HepG2 (cell line): ENCODE data around the gene MRPL58. TPM values are rescaled to one million over a fixed set of nuclear protein-coding genes. Genes with fewer than 3 reads are reported as not detected.

ENCODE experiments used
- DPF2 ChIP-seq: sonication (generic); formaldehyde crosslinking; IDR thresholded peaks from 2 replicates; pipeline ENCODE4 v1.4.0; 2020; ENCODE audit warnings: mild to moderate bottlenecking, low read depth, missing genetic modification reagents, borderline replicate concordance
- EED ChIP-seq: sonication (generic); formaldehyde crosslinking; IDR thresholded peaks from 2 replicates; pipeline ENCODE4 v1.5.0; 2020; ENCODE audit warnings: mild to moderate bottlenecking, missing genetic modification reagents
- GABPA ChIP-seq, 2 experiments: IDR thresholded peaks; 2 replicates each; pipeline ENCODE4 v1.6.1; 2011 to 2016; ENCODE audit warnings: low read depth in 2 of 2, low read length in 1 of 2, missing biosample characterization in 1 of 2, missing genetic modification characterization in 1 of 2
- HIVEP1 ChIP-seq: sonication (generic); formaldehyde crosslinking; IDR thresholded peaks from 2 replicates; pipeline ENCODE4 v1.4.0; 2020; ENCODE audit warnings: mild to moderate bottlenecking, missing genetic modification reagents
- JUN ChIP-seq: sonication (generic); formaldehyde crosslinking; IDR thresholded peaks from 2 replicates; pipeline ENCODE4 v1.4.0; 2020; ENCODE audit warnings: mild to moderate bottlenecking, missing genetic modification reagents
- JUNB ChIP-seq: sonication (generic); formaldehyde crosslinking; IDR thresholded peaks from 2 replicates; pipeline ENCODE4 v1.8.0; 2022; ENCODE audit warnings: missing genetic modification reagents, mild to moderate bottlenecking, borderline replicate concordance
- LRRFIP1 ChIP-seq: sonication (generic); formaldehyde crosslinking; conservative IDR thresholded peaks from 2 replicates; pipeline ENCODE4 v1.4.0; 2020; ENCODE audit warnings: missing genetic modification reagents
- MATR3 ChIP-seq: sonication (generic); formaldehyde crosslinking; IDR thresholded peaks from 2 replicates; pipeline ENCODE4 v1.4.0; 2020; ENCODE audit warnings: missing genetic modification reagents
- MZF1 ChIP-seq: sonication (generic); formaldehyde crosslinking; IDR thresholded peaks from 2 replicates; pipeline ENCODE4 v1.8.1; 2023; ENCODE audit warnings: mild to moderate bottlenecking, missing genetic modification reagents, borderline replicate concordance
- NFRKB ChIP-seq: fragments of 450-650 bp; IDR thresholded peaks from 2 replicates; pipeline ENCODE4 v1.6.1; 2017
- NR3C1 ChIP-seq: sonication (generic); formaldehyde crosslinking; IDR thresholded peaks from 2 replicates; pipeline ENCODE4 v1.4.0; 2020; ENCODE audit warnings: missing genetic modification reagents
- REXO4 ChIP-seq: sonication (generic); formaldehyde crosslinking; IDR thresholded peaks from 2 replicates; pipeline ENCODE4 v1.8.0; 2022; ENCODE audit warnings: missing genetic modification reagents, mild to moderate bottlenecking, borderline replicate concordance
- SP1 ChIP-seq, 2 experiments: fragments of 450-650 bp in 1 of 2; sonication (generic) in 1 of 2; formaldehyde crosslinking in 1 of 2; IDR thresholded peaks; 2 replicates each; pipeline versions ENCODE4 v1.4.0 to v1.6.1; 2016 to 2020; ENCODE audit warnings: missing genetic modification reagents in 1 of 2
- SP5 ChIP-seq: IDR thresholded peaks from 2 replicates; pipeline ENCODE4 v1.6.1; 2016; ENCODE audit warnings: low read depth, borderline replicate concordance
- TFDP2 ChIP-seq: sonication (generic); formaldehyde crosslinking; IDR thresholded peaks from 2 replicates; pipeline ENCODE4 v1.4.0; 2020; ENCODE audit warnings: missing genetic modification reagents
- UBTF ChIP-seq: sonication (generic); formaldehyde crosslinking; IDR thresholded peaks from 2 replicates; pipeline ENCODE4 v1.4.0; 2020; ENCODE audit warnings: mild to moderate bottlenecking, missing genetic modification reagents
- YEATS4 ChIP-seq: sonication (generic); formaldehyde crosslinking; IDR thresholded peaks from 2 replicates; pipeline ENCODE4 v1.4.0; 2020; ENCODE audit warnings: missing genetic modification reagents, borderline replicate concordance
- ZNF101 ChIP-seq: sonication (generic); formaldehyde crosslinking; IDR thresholded peaks from 2 replicates; pipeline ENCODE4 v1.4.0; 2020; ENCODE audit warnings: mild to moderate bottlenecking, low read depth, missing genetic modification reagents, borderline replicate concordance
- ZNF317 ChIP-seq: sonication (generic); formaldehyde crosslinking; IDR thresholded peaks from 2 replicates; pipeline ENCODE4 v1.5.0; 2020; ENCODE audit warnings: mild to moderate bottlenecking, missing genetic modification reagents
- ZNF382 ChIP-seq: sonication (generic); formaldehyde crosslinking; IDR thresholded peaks from 2 replicates; pipeline ENCODE4 v1.5.0; 2020; ENCODE audit warnings: missing genetic modification reagents, mild to moderate bottlenecking, borderline replicate concordance
- ZNF441 ChIP-seq: sonication (generic); formaldehyde crosslinking; IDR thresholded peaks from 2 replicates; pipeline ENCODE4 v1.7.0; 2021; ENCODE audit warnings: missing genetic modification reagents, borderline replicate concordance
- ZNF562 ChIP-seq: sonication (generic); formaldehyde crosslinking; IDR thresholded peaks from 2 replicates; pipeline ENCODE4 v1.8.0; 2022; ENCODE audit warnings: missing genetic modification reagents, borderline replicate concordance
- ZNF615 ChIP-seq: sonication (generic); formaldehyde crosslinking; IDR thresholded peaks from 2 replicates; pipeline ENCODE4 v1.5.0; 2020; ENCODE audit warnings: mild to moderate bottlenecking, missing genetic modification reagents, borderline replicate concordance
- polyA plus RNA-seq, 8 experiments: library from polyadenylated mRNA; depleted of rRNA in 3 of 8; stranded (reverse) in 7 of 8; unstranded in 1 of 8; fragments of >200 nt; fragmentation: Illumina TruSeq in 4 of 8; extraction: Trizol in 4 of 8; gene quantifications; 2 replicates each; pipeline versions ENCODE4 v1.2.1 to v1.2.3, GENCODE V29; 2011 to 2016; ENCODE audit warnings: low read depth in 4 of 8, missing spikeins in 1 of 8, mixed read lengths in 1 of 8; ENCODE audit not compliant: insufficient read depth in 1 of 8
- total RNA-seq, 5 experiments: library from RNA; depleted of rRNA; stranded (reverse); fragments of >200 nt; fragmentation: Illumina TruSeq; extraction: Trizol; gene quantifications; 2 replicates each; pipeline ENCODE4 v1.2.3, GENCODE V29; 2016; ENCODE audit warnings: low read depth in 1 of 5

MRPL58 gene
- total and polyA plus RNA-seq, 2 of the 13 experiments (the other 11 are each of a cell fraction or from before 2014, with no cell fraction given) = 44.9 to 68.9 TPM

GRCh38 chr17:75034236-75034908 lies 21.9 kb downstream of the MRPL58 start (continued):
- no peak; the same call in 1 of the 2 replicates for TF ChIP-seq LRRFIP1 (CRISPR knock-in tag)
- TF ChIP-seq MZF1 = peak; percentile 96
- peak; percentile 63; the same call in 1 of the 2 replicates for TF ChIP-seq REXO4
- peak; percentile 62; the same call in 1 of the 2 replicates for TF ChIP-seq SP5 (CRISPR knock-in tag)
- peak; percentile 88 for TF ChIP-seq YEATS4
- TF ChIP-seq GABPA (IDR thresholded peaks at IDR 0.05; ENCODE audit: low read depth, low read length) = no peak
- no peak for TF ChIP-seq GABPA (CRISPR knock-in tag; IDR thresholded peaks at IDR 0.05; ENCODE audit: low read depth)
- TF ChIP-seq EED (CRISPR knock-in tag) = no peak; the same call in 1 of the 2 replicates
- TF ChIP-seq NR3C1 (CRISPR knock-in tag) = no peak
- no peak for TF ChIP-seq DPF2 (CRISPR knock-in tag)
- peak; percentile 81 for TF ChIP-seq ZNF441 (CRISPR knock-in tag)
- no peak for TF ChIP-seq MATR3
- peak; percentile 27; the same call in 1 of the 2 replicates for TF ChIP-seq ZNF317 (CRISPR knock-in tag)
- TF ChIP-seq UBTF = peak; percentile 84; the same call in 1 of the 2 replicates
- peak; percentile 16; the same call in 1 of the 2 replicates for TF ChIP-seq HIVEP1 (CRISPR knock-in tag)
- TF ChIP-seq JUN (CRISPR knock-in tag) = no peak
- no peak for TF ChIP-seq SP1 (IDR thresholded peaks at IDR 0.05)
- TF ChIP-seq SP1 (CRISPR knock-in tag; IDR thresholded peaks at IDR 0.05) = peak; percentile 75
- peak; percentile 89 for TF ChIP-seq TFDP2 (CRISPR knock-in tag)
- TF ChIP-seq ZNF101 = peak; percentile 62
- peak; percentile 70; the same call in 1 of the 2 replicates for TF ChIP-seq ZNF615
- TF ChIP-seq NFRKB = no peak
- no peak for TF ChIP-seq ZNF562 (CRISPR knock-in tag)
- TF ChIP-seq ZNF382 (CRISPR knock-in tag) = no peak
- TF ChIP-seq JUNB (CRISPR knock-in tag) = no peak
